ENCODE results near the gene OR6B2. TPM values are rescaled to one million over a fixed set of nuclear protein-coding genes. Genes with fewer than 3 reads are reported as not detected.
A peak's percentile ranks its signal among the peaks of the same experiment; 100 is the strongest.

The OR6B2 gene
- total RNA-seq, 3 donors from 2014 or later (not counting 1 experiment from before 2014, with no cell fraction given), result not detected

DNA sequence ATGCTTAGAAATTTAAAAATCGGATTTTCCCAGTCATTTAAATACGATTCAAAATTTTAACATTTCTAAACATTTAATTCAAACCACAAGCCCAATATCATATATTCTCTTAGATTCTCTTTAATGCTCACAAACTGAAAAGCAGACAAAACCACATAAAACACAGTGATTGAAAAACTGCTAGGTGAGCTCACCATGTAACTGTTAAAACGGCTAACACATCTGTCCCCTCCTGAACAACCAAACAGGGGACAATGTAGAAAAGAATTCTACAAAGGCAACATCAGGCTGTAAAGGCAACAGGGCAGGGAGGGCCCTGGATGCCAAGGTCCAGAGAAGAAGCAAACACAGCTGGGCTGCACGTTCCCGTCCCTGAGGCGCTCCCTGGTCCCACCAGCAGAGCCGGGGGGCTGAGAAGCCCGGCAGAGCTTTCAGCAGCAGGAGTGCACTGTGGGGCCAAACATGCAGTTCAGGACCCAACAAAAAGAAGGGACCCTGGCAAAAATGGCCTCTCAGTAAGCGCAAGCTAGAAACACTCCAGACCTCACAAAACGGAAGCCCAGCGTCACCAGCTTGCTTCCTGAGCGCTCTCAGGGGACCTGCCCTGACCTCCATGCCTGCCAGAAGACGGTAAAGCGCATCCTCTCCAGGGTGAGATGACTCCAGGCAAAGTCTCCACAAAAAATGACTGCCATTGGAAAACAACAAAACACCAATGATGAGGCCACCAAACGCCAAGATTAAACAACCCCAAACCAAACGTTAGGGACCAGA lies 45.6 kb downstream of the OR6B2 start:
- DNase-seq (no peak), ATAC-seq (no peak)
- peaks cover 0 to 36% of the 10 kb centered on the region in 2 donors for H3K4me1 Mint-ChIP-seq
- no peaks in the 10 kb centered on the region for H3K27me3 ChIP-seq (ENCODE audit: control insufficient read depth, insufficient read depth, low read length)
- no peaks in the 10 kb centered on the region for H3K9me3 ChIP-seq (ENCODE audit: control insufficient read depth, insufficient read depth, low read length)
- H3K4me3 ChIP-seq (ENCODE audit: low read length), result no peak overlapping the region
- H3K27ac Mint-ChIP-seq, result no peak overlapping the region
- TF ChIP-seq, protein P1, sequence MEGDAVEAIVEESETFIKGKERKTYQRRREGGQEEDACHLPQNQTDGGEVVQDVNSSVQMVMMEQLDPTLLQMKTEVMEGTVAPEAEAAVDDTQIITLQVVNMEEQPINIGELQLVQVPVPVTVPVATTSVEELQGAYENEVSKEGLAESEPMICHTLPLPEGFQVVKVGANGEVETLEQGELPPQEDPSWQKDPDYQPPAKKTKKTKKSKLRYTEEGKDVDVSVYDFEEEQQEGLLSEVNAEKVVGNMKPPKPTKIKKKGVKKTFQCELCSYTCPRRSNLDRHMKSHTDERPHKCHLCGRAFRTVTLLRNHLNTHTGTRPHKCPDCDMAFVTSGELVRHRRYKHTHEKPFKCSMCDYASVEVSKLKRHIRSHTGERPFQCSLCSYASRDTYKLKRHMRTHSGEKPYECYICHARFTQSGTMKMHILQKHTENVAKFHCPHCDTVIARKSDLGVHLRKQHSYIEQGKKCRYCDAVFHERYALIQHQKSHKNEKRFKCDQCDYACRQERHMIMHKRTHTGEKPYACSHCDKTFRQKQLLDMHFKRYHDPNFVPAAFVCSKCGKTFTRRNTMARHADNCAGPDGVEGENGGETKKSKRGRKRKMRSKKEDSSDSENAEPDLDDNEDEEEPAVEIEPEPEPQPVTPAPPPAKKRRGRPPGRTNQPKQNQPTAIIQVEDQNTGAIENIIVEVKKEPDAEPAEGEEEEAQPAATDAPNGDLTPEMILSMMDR (IDR thresholded peaks at IDR 0.05), result no peak
- H3K27me3 Mint-ChIP-seq (ENCODE audit: low read depth in 2 of 2), result no peaks in the 10 kb centered on the region
- H3K4me3 Mint-ChIP-seq, result no peak overlapping the region
- peaks cover 17% of the 10 kb centered on the region for H3K36me3 Mint-ChIP-seq
- peaks cover 0 to 4% of the 10 kb centered on the region in 2 donors for H3K9me3 Mint-ChIP-seq
- peaks cover 62% of the 10 kb centered on the region for H3K36me3 ChIP-seq (ENCODE audit: control insufficient read depth, insufficient read depth, low read length)
- WGBS (ENCODE audit: insufficient coverage), result 89% methylated on average over 16 of the region's 16 CpGs
- H3K4me1 ChIP-seq (ENCODE audit: control insufficient read depth, insufficient read depth, low read length), result no peaks in the 10 kb centered on the region
- no peak overlapping the region for H3K27ac ChIP-seq (ENCODE audit: low read length)
- intact Hi-C loops (cut with micrococcal nuclease), result no loop called here

DNA sequence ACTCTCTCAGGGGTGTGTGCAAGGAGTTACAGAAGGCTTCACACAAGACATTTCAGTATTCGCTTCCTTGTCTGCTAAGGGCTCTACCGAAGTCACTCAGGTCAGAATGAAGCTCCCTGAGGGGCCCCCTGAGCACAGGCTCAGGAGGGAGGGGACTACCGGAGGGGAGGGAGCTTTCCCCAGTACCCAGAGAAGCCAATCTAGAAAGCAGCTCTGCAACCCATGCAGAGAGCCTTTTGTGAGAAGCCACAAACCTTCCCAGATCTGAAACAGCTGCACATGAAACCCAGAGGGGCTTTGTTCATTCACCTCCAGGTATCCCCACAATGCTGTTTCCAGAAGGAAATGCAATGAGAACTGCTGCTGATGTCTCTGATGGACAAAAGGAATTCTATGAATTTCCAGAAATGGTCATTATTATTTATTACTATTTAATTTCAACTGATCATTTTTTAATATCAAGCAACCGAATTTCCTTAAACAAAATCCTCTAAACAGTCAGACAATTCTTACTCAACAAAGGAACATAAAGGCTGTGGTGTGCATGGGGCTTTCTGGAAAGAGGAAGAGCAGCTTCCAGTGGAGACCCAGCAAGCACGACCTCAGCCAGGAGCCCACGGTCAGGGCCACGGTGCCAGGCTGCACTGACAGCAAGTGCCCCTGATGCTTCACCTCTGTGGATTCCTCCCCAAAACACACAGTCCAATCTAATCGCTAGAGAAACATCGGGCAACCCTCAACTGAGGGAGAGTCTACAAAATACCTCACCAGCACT lies 47.0 kb downstream of the OR6B2 start:
- Mint-ChIP-seq H3K27me3 (ENCODE audit: low read depth in 2 of 2) (no peaks in the 10 kb centered on the region), H3K9me3 (peaks cover 0 to 4% of the 10 kb centered on the region in 2 donors), H3K4me1 (peaks cover 0 to 37% of the 10 kb centered on the region in 2 donors), H3K36me3 (peaks cover 14% of the 10 kb centered on the region), H3K27ac (peak overlapping the region in 1 of 2 donors; percentile 65), H3K4me3 (no peak overlapping the region)
- Histone ChIP-seq H3K27me3 (ENCODE audit: control insufficient read depth, insufficient read depth, low read length) (no peaks in the 10 kb centered on the region), H3K27ac (ENCODE audit: low read length) (no peak overlapping the region), H3K4me1 (ENCODE audit: control insufficient read depth, insufficient read depth, low read length) (no peaks in the 10 kb centered on the region), H3K4me3 (ENCODE audit: low read length) (no peak overlapping the region), H3K36me3 (ENCODE audit: control insufficient read depth, insufficient read depth, low read length) (peaks cover 50% of the 10 kb centered on the region), H3K9me3 (ENCODE audit: control insufficient read depth, insufficient read depth, low read length) (no peaks in the 10 kb centered on the region)
- TF ChIP-seq, protein P1 (IDR thresholded peaks at IDR 0.05), result no peak
- DNase-seq (no peak), ATAC-seq (peak in 2 of 3 donors; percentile 10 to 36)
- intact Hi-C loops (cut with micrococcal nuclease), result no loop called here
- 89% methylated on average over 8 of the region's 9 CpGs for WGBS (ENCODE audit: insufficient coverage)

Other genes starting within 250 kb of the OR6B2 start
- 100 to 1,000 TPM in 2 of 3 donors, 10 to 100 TPM in 1; 90.6 to 146 (median 107) TPM for gene NDUFA10, start 5.1 kb downstream of the OR6B2 start, total RNA-seq
- gene OR6B3, start 23.1 kb upstream of the OR6B2 start, total RNA-seq, result not detected
- 10 to 100 TPM; 51.5 to 76.5 (median 53.5) TPM for gene COPS9, start 105.9 kb upstream of the OR6B2 start, total RNA-seq
- not detected for gene OTOS, start 110.2 kb upstream of the OR6B2 start, total RNA-seq

Data from natural killer cell (primary cell).